HCT116 (cell line): ENCODE data around the gene FBXO34. TPM values are rescaled to one million over a fixed set of nuclear protein-coding genes. Genes with fewer than 3 reads are reported as not detected.

ENCODE experiments used
- ATAC-seq: fragments of 200-7000 bp; cut with Tn5 transposase; 2 replicates; pipeline ENCODE4 v1.9.1; 2020; ENCODE audit warnings: mild to moderate bottlenecking, moderate library complexity
- BruUV-seq: library from RNA; stranded (reverse); fragments of 400-500 nt; replicated peaks from 2 replicates; lab custom pipeline; 2021; lab: Mats Ljungman, UMichigan
- CTCF ChIA-PET: fragments of 300-600 bp; sonication (Branson Sonifier 250); formaldehyde crosslinking; loops from one replicate; lab custom pipeline; 2021; ENCODE audit warnings: antibody characterized with exemption; lab: Charles Lee
- POLR2A ChIA-PET: fragments of 300-600, 350-600 bp; sonication (Branson Sonifier 250); formaldehyde crosslinking; loops from one replicate; lab custom pipeline; 2021; ENCODE audit warnings: antibody characterized with exemption; lab: Charles Lee
- RAD21 ChIA-PET, 2 experiments: fragments of 300-600 bp; sonication (Branson Sonifier 250); formaldehyde crosslinking; loops; one replicate each; lab custom pipeline; 2023; ENCODE audit warnings: low total read pairs in 2 of 2; ENCODE audit not compliant: uncharacterized antibody in 2 of 2, unreplicated experiment in 2 of 2, low non-redundant PET in 1 of 2; lab: Charles Lee
- DNase-seq: peaks from one replicate; pipeline ENCODE4 v3.0.0-alpha.2; 2010; ENCODE audit warnings: low read depth, low spot score
- H2AFZ ChIP-seq: fragments of 200-600 bp; shearing (Covaris generic), sonication (generic); 2 replicates; pipeline ENCODE4 v1.6.1; 2017; ENCODE audit warnings: low read depth, mixed run types, mixed read lengths, antibody characterized with exemption, low read length; ENCODE audit not compliant: poor library complexity, severe bottlenecking
- H3K27ac ChIP-seq: 2 replicates; pipeline ENCODE4 v1.5.1; 2012; ENCODE audit warnings: low read depth, low read length
- H3K27me3 ChIP-seq: fragments of 200-600 bp; sonication (generic); 2 replicates; pipeline ENCODE4 v1.6.1; 2016; ENCODE audit warnings: mixed run types, low read length, mixed read lengths; ENCODE audit not compliant: insufficient read depth
- H3K36me3 ChIP-seq, 2 experiments: fragments of 200-500 bp in 1 of 2; fragments of 200-600 bp in 1 of 2; sonication (Bioruptor generic) in 1 of 2; sonication (generic) in 1 of 2; 2 replicates each; pipeline versions ENCODE4 v1.5.1 to v1.6.1; 2014 to 2016; ENCODE audit warnings: low read length in 2 of 2, inconsistent platforms in 1 of 2, mixed read lengths in 1 of 2, mixed run types in 1 of 2; ENCODE audit not compliant: insufficient read depth in 2 of 2, control insufficient read depth in 1 of 2
- H3K4me1 ChIP-seq, 2 experiments: fragments of 200-600 bp in 1 of 2; sonication (generic) in 1 of 2; 2 replicates each; pipeline versions ENCODE4 v1.5.1 to v1.6.1; 2012 to 2017; ENCODE audit warnings: low read length in 2 of 2, inconsistent platforms in 1 of 2, mild to moderate bottlenecking in 1 of 2, mixed read lengths in 1 of 2, mixed run types in 1 of 2, moderate library complexity in 1 of 2; ENCODE audit not compliant: insufficient read depth in 2 of 2, control insufficient read depth in 1 of 2
- H3K4me2 ChIP-seq: fragments of 200-600 bp; sonication (generic); 2 replicates; pipeline ENCODE4 v1.6.1; 2017; ENCODE audit warnings: mixed run types, low read length, mixed read lengths
- H3K4me3 ChIP-seq, 2 experiments: fragments of 200-600 bp in 1 of 2; sonication (generic) in 1 of 2; replicated peaks in 1 of 2; 2 replicates each; pipeline ENCODE4 v1.5.1; 2011 to 2016; ENCODE audit warnings: low read length in 2 of 2, control low read depth in 1 of 2, low read depth in 1 of 2, mild to moderate bottlenecking in 1 of 2, mixed read lengths in 1 of 2, mixed run types in 1 of 2
- H3K79me2 ChIP-seq: fragments of 200-600 bp; sonication (generic); 2 replicates; pipeline ENCODE4 v1.6.1; 2017; ENCODE audit warnings: mild to moderate bottlenecking, mixed run types, low read length, moderate library complexity, mixed read lengths; ENCODE audit not compliant: insufficient read depth
- H3K9ac ChIP-seq: fragments of 200-600 bp; sonication (generic); 2 replicates; pipeline ENCODE4 v1.6.1; 2016; ENCODE audit warnings: low read length, mixed read lengths
- H3K9me2 ChIP-seq: fragments of 200-600 bp; sonication (generic), shearing (Covaris generic); 2 replicates; pipeline ENCODE4 v1.6.1; 2017; ENCODE audit warnings: mixed run types, mild to moderate bottlenecking, moderate library complexity; ENCODE audit not compliant: insufficient read depth
- H3K9me3 ChIP-seq, 2 experiments: fragments of 200-500 bp in 1 of 2; fragments of 200-600 bp in 1 of 2; sonication (Bioruptor generic) in 1 of 2; sonication (generic) in 1 of 2; 2 replicates each; pipeline ENCODE4 v1.6.1; 2014 to 2017; ENCODE audit warnings: low read length in 2 of 2, mixed read lengths in 2 of 2, inconsistent platforms in 1 of 2, low read depth in 1 of 2, mild to moderate bottlenecking in 1 of 2, mixed run types in 1 of 2, moderate library complexity in 1 of 2; ENCODE audit not compliant: control insufficient read depth in 1 of 2, insufficient read depth in 1 of 2
- H4K20me1 ChIP-seq: fragments of 200-600 bp; sonication (generic), shearing (Covaris generic); 2 replicates; pipeline ENCODE4 v1.6.1; 2017; ENCODE audit warnings: mixed run types, mild to moderate bottlenecking, moderate library complexity; ENCODE audit not compliant: insufficient read depth
- CBX3 ChIP-seq: IDR thresholded peaks from 2 replicates; pipeline ENCODE4 v1.6.1; 2012; ENCODE audit warnings: low read depth
- CTCF ChIP-seq, 3 experiments: fragments of 200-600 bp in 1 of 3; sonication (generic) in 1 of 3; IDR thresholded peaks in 2 of 3; conservative IDR thresholded peaks in 1 of 3; 2 replicates each; pipeline ENCODE4 v1.5.1; 2012 to 2017; ENCODE audit warnings: low read depth in 2 of 3, low read length in 2 of 3, antibody characterized with exemption in 1 of 3, borderline replicate concordance in 1 of 3, control low read depth in 1 of 3, mild to moderate bottlenecking in 1 of 3, mixed read lengths in 1 of 3, mixed run types in 1 of 3, moderate library complexity in 1 of 3; ENCODE audit not compliant: insufficient read depth in 1 of 3
- ELF1 ChIP-seq: IDR thresholded peaks from 2 replicates; pipeline ENCODE4 v1.6.1; 2012; ENCODE audit warnings: low read depth, borderline replicate concordance
- intact Hi-C: fragments of 100-400 bp; cut with micrococcal nuclease; formaldehyde crosslinking; loops from 2 replicates; pipeline ENCODE4 v1.10.0; 2022
- total RNA-seq: library from RNA; stranded (reverse); gene quantifications from one replicate; pipeline ENCODE4 v1.2.1, GENCODE V29; 2021; ENCODE audit not compliant: unreplicated experiment
- TF ChIP-seq, protein P1 (sequence below): IDR thresholded peaks from 2 replicates; pipeline ENCODE4 v1.6.1; 2012
- TF ChIP-seq, protein P2 (sequence below): IDR thresholded peaks from 2 replicates; pipeline ENCODE4 v1.6.1; 2011; ENCODE audit warnings: mild to moderate bottlenecking, low read length, moderate library complexity; ENCODE audit not compliant: insufficient replicate concordance; ENCODE audit errors: extremely low read depth

Gene FBXO34
- total RNA-seq, 1 experiment from 2014 or later, result 26.9 TPM

- Histone ChIP-seq H3K9ac (no peak overlapping the region), H3K36me3 (no peaks in the 10 kb centered on the region), H3K27me3 (no peaks in the 10 kb centered on the region), H3K4me3 (no peak overlapping the region), H2AFZ (no peak overlapping the region), H3K27ac (no peak overlapping the region), H3K9me2 (no peaks in the 10 kb centered on the region), H4K20me1 (peaks cover 5% of the 10 kb centered on the region; the same call in 1 of the 2 replicates), H3K9me3 (no peaks in the 10 kb centered on the region), H3K79me2 (peaks cover 89% of the 10 kb centered on the region), H3K4me1 (peaks cover 13 to 23% of the 10 kb centered on the region in 2 experiments; a peak in 3 of 4 replicates), H3K4me2 (peak overlapping the region; percentile 20; the same call in 1 of the 2 replicates)
- ChIA-PET POLR2A (no interaction called here), RAD21 (no interaction called here), CTCF (no interaction called here)
- peak; percentile 60; the same call in 1 of the 2 replicates for ATAC-seq
- DNase-seq, result no peak
- no TSS peak for BruUV-seq
- TF ChIP-seq CTCF (IDR thresholded peaks at IDR 0.05 in 2 of 3, conservative IDR thresholded peaks at IDR 0.05 in 1 of 3; ENCODE audit: borderline replicate concordance in 1 of 3, insufficient read depth in 1 of 3, low read depth in 2 of 3, low read length in 2 of 3) (0 out of 6 replicates have a peak, but pooled peaks have one; percentile 3 to 22 (median 10)), CBX3 (no peak), ELF1 (no peak)
- TF ChIP-seq, protein P1, sequence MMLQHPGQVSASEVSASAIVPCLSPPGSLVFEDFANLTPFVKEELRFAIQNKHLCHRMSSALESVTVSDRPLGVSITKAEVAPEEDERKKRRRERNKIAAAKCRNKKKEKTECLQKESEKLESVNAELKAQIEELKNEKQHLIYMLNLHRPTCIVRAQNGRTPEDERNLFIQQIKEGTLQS, result no peak
- TF ChIP-seq, protein P2, sequence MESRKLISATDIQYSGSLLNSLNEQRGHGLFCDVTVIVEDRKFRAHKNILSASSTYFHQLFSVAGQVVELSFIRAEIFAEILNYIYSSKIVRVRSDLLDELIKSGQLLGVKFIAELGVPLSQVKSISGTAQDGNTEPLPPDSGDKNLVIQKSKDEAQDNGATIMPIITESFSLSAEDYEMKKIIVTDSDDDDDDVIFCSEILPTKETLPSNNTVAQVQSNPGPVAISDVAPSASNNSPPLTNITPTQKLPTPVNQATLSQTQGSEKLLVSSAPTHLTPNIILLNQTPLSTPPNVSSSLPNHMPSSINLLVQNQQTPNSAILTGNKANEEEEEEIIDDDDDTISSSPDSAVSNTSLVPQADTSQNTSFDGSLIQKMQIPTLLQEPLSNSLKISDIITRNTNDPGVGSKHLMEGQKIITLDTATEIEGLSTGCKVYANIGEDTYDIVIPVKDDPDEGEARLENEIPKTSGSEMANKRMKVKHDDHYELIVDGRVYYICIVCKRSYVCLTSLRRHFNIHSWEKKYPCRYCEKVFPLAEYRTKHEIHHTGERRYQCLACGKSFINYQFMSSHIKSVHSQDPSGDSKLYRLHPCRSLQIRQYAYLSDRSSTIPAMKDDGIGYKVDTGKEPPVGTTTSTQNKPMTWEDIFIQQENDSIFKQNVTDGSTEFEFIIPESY, result no peak
- intact Hi-C loops, result no loop called here
Observed at GRCh38 chr14:55297611-55298499, 26.6 kb downstream of the FBXO34 start.
